ENCODE measurements around the gene ETNPPL. TPM values are rescaled to one million over a fixed set of nuclear protein-coding genes. Genes with fewer than 3 reads are reported as not detected.

ETNPPL gene
- total and polyA plus RNA-seq, 2 of the 13 experiments (the other 11 are each of a cell fraction or from before 2014, with no cell fraction given): 1.4 to 6.0 TPM

DNA sequence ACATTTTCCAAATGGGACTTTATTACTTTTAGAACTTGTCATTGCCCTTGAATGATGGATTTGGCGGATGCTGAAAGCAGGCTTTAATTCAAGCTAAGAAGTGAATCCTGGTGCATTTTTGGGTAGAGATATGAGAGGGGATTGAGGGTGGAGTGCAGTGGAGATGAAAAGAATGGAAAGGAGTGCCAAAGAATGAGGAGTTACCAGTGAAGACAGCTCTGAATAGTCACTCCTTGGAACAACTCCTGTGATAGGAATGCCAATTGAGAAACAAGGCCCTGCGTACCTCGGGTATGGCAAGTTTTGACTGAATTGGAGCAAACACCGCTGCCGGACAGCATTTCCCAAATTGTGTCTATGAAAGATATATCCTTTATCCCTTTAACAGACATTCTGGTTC is 36.5 kb upstream of the ETNPPL start (continued):
- TF ChIP-seq, protein P1, sequence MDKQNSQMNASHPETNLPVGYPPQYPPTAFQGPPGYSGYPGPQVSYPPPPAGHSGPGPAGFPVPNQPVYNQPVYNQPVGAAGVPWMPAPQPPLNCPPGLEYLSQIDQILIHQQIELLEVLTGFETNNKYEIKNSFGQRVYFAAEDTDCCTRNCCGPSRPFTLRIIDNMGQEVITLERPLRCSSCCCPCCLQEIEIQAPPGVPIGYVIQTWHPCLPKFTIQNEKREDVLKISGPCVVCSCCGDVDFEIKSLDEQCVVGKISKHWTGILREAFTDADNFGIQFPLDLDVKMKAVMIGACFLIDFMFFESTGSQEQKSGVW (CRISPR knock-in tag; IDR thresholded peaks at IDR 0.05; ENCODE audit: borderline replicate concordance): no peak
- TF ChIP-seq NRL (CRISPR knock-in tag; IDR thresholded peaks at IDR 0.05; ENCODE audit: borderline replicate concordance) (no peak), SYNCRIP (IDR thresholded peaks at IDR 0.05; ENCODE audit: insufficient read depth, low read depth, low read length) (no peak), KDM2A (CRISPR knock-in tag; IDR thresholded peaks at IDR 0.05; ENCODE audit: borderline replicate concordance, low read depth) (no peak), ZBTB46 (CRISPR knock-in tag; IDR thresholded peaks at IDR 0.05; ENCODE audit: borderline replicate concordance) (no peak), ZNF17 (CRISPR knock-in tag; IDR thresholded peaks at IDR 0.05) (no peak), PHF21A (CRISPR knock-in tag; IDR thresholded peaks at IDR 0.05) (no peak)
- TF ChIP-seq, protein P2, sequence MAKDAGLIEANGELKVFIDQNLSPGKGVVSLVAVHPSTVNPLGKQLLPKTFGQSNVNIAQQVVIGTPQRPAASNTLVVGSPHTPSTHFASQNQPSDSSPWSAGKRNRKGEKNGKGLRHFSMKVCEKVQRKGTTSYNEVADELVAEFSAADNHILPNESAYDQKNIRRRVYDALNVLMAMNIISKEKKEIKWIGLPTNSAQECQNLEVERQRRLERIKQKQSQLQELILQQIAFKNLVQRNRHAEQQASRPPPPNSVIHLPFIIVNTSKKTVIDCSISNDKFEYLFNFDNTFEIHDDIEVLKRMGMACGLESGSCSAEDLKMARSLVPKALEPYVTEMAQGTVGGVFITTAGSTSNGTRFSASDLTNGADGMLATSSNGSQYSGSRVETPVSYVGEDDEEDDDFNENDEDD (CRISPR knock-in tag; IDR thresholded peaks at IDR 0.05; ENCODE audit: borderline replicate concordance): no peak

- in situ Hi-C loops (cut with HindIII; ENCODE audit: extremely low pct_ligation_motif_present, low pct_unique_long_range_greater_than_20kb): no loop called here
- 57% methylated on average over 3 of the region's 3 CpGs for WGBS (ENCODE audit: low lambda C conversion rate)
- no peak overlapping the region for H2AFZ ChIP-seq (ENCODE audit: low read length)
- intact Hi-C loops (cut with micrococcal nuclease; ENCODE audit: unreplicated experiment): no loop called here
- no peaks in the 10 kb centered on the region for H3K9me3 ChIP-seq (ENCODE audit: low read length)
- ChIA-PET CTCF (ENCODE audit: low intra/inter-chr PET ratio, low total read pairs) (no interaction called here), POLR2A (no interaction called here)
- no peaks in the 10 kb centered on the region for H3K27me3 ChIP-seq (ENCODE audit: control insufficient read depth in 1 of 2, insufficient read depth in 2 of 2, low read length in 2 of 2)
- H3K4me2 ChIP-seq (ENCODE audit: low read depth, low read length): no peak overlapping the region
- H3K4me3 ChIP-seq (replicated peaks in 1 of 3; ENCODE audit: insufficient read depth in 1 of 3, low read depth in 2 of 3, low read length in 3 of 3): no peak overlapping the region
- no peaks in the 10 kb centered on the region for H3K4me1 ChIP-seq (ENCODE audit: insufficient read depth, low read length)
- DNase-seq (ENCODE audit: low spot score): no peak
- no peaks in the 10 kb centered on the region for H3K79me2 ChIP-seq (ENCODE audit: insufficient read depth, low read length)
- BruUV-seq (replicated peaks): no TSS peak
- no peak overlapping the region for H3K9ac ChIP-seq (ENCODE audit: insufficient read depth, low read depth, low read length)
- FAIRE-seq: no peak
- TF ChIP-seq, protein P3, sequence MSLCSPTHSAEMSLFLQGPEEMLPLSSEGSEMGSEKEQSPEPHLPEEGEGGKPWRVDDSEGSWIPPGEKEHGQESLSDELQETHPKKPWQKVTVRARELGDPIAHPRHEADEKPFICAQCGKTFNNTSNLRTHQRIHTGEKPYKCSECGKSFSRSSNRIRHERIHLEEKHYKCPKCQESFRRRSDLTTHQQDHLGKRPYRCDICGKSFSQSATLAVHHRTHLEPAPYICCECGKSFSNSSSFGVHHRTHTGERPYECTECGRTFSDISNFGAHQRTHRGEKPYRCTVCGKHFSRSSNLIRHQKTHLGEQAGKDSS (CRISPR knock-in tag; IDR thresholded peaks at IDR 0.05; ENCODE audit: borderline replicate concordance, low read depth): no peak
- TF ChIP-seq TOPORS (CRISPR knock-in tag; IDR thresholded peaks at IDR 0.05) (no peak), PCBP1 (IDR thresholded peaks at IDR 0.05; ENCODE audit: borderline replicate concordance, low read depth, low read length) (no peak)
- no peak overlapping the region for H3K27ac ChIP-seq (ENCODE audit: extremely low read length, insufficient read depth, low read length)
- ATAC-seq: no peak
- H3K36me3 ChIP-seq (replicated peaks in 1 of 2; ENCODE audit: control insufficient read depth in 1 of 2, insufficient read depth in 2 of 2, low read length in 2 of 2): no peaks in the 10 kb centered on the region
- H4K20me1 ChIP-seq (ENCODE audit: insufficient read depth, low read length): no peaks in the 10 kb centered on the region
Measured at GRCh38 chr4:108796173-108796572, 33.3 kb upstream of the ETNPPL start.

Measured in HepG2 (cell line).